HG02798 (cell line): ENCODE data around the gene ALPP.
"Not testable (repeated sequence)": the region's sequence is repeated elsewhere in the genome, so short reads cannot be mapped to it uniquely, and the experiment has no call there.

ENCODE experiments used
- ATAC-seq: cut with Tn5 transposase; IDR thresholded peaks from one replicate; pipeline ENCODE4 v1.9.1; 2021; ENCODE audit warnings: mild to moderate bottlenecking; ENCODE audit not compliant: unreplicated experiment, poor library complexity

The ALPP gene

DNA sequence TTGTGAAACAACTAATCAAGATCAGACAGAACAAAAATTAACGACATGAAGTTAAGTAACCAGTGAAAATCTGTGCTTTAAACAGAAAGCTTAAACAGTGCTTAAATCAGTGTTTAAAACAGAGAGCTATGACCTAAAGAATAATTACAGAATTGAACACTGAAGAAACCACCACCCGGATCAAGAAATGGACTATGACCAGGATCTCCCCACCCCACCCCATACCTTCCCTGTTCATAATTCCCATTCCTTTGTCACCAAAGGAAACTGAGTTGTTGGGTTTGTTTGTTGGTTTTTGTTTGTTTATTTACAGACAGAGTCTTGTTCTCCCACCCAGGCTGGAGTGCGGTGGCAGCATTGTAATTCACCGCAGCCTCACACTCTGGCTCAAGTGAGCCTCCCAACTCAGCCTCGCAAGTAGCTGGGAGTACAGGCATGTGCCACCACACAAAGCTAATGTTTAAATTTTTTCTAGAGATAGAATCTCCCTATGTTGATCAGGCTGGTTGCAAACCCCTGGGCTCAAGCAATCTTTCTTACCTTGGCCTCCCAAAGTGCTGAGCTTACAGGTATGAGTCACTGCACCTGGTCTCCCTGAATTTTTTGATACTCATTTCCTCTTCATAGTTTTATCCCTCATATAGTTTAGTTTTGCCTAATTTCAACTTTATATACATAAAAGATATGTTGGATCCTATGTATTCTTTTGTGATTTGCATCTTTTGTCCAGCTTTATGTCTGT, 19.9 kb downstream of the ALPP start:
- ATAC-seq: no peak

DNA sequence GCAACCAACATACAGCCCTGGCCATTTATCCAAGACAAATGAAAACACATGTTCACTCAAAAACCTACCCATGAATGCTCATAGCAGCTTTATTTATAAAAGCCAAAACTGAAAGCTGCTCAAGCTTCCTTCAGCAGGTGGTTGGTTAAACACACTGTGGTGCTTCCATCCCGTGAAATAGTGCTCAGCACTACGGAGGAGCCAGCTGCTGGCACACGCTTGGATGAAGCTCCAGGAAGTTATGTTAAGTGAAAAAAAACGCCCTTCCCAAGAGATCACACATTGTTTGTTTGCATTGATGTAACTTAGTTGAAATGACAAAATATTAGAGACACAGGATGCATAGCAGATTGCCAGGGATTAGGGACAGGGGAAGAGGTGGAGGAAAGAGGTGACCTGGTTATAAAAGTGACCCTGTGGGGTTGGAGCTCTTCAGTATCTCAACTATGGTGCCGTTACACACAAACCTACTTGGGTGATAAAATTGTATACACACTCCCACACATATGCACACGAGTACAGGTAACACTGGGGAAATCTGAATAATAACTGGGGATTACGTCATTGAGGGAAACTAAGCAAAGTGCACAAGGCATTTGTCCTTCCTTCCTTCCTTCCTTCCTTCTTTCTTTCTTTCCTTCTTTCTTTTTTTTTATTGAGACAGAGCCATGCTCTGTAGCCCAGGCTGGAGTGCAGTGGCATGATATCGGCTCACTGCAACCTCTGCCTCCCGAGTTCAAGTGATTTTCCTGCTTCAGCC, 21.9 kb downstream of the ALPP start:
- no peak for ATAC-seq

DNA sequence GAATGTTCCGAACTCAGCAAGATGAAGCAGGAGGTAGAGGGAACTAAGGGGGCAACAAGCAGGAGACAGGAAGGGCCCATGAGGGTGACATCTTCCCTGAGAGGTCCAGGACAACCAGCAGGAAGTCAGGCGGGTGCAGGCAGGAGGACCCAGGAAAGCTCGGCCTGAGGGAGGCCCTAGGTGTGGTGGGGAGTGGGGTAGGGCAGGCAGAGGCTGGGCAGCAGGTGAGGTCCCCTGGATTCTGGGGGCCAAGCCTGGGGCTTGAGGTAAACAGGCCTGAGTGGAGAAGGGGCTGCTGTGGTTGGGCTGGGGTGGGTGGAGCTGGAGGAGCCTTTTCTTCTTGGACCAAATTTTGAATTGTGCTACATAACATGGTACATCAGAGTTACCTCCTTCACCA, 24.0 kb downstream of the ALPP start:
- no peak for ATAC-seq

DNA sequence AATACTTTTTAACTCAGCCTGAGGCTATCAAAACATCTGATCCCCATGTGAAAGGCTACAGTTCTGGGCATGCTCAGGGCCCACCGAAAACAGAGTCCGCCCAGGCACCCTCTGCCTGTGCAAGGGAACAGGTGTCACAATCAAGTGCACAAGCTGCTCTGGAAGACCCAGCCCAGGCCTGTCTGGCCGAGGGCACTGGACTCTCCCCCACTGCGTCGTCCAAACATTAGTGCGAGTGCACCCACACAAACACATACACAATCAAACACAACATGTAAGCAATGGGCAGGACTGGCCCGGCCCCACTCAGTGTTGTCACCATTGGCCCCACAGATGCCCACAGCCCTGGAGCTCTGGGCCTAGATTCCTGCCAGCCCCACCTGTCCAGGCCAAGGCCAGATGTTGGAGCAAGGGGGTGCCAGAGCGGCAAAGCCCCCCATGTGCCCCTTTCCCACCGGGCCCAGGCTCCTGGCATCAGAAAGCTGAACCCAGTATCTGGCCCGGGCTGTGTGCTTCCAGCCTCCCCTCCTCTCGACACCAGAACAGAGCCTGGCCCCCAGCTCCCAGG, 27.5 kb downstream of the ALPP start:
- ATAC-seq: no peak

DNA sequence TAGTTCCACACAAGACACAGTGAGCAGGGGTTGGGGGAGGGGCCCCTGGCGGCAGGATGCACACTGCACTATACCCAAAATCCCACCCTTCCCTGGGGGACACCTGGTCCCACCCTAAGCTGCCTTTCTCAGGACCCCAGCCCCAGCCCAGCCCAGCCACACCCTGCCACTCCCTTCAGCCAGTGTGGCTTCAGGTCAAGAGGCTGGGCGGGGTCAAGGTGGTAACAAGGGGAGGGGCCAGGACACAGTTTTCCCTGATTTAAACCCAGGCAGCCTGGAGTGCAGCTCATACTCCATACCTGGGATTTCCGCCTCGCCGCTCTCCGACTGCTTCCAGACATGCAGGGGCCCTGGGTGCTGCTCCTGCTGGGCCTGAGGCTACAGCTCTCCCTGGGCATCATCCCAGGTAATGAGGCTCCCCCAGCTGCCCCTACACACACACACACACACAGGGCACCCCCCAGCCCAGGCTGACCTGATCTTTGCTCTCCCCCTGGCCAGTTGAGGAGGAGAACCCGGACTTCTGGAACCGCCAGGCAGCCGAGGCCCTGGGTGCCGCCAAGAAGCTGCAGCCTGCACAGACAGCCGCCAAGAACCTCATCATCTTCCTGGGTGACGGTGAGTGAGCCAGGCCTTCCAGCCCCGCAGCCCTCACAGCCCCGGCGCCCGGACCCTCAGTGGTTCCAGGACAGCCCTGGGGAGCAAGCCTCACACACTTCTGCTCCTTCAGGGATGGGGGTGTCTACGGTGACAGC, 28.2 kb downstream of the ALPP start, which contains the start of gene ALPG:
TSS of gene ALPG (plus strand) at position 289 of the 755 bp plus-strand sequence. CDS start at position 340, 51 bp downstream.
- ATAC-seq: no peak

DNA sequence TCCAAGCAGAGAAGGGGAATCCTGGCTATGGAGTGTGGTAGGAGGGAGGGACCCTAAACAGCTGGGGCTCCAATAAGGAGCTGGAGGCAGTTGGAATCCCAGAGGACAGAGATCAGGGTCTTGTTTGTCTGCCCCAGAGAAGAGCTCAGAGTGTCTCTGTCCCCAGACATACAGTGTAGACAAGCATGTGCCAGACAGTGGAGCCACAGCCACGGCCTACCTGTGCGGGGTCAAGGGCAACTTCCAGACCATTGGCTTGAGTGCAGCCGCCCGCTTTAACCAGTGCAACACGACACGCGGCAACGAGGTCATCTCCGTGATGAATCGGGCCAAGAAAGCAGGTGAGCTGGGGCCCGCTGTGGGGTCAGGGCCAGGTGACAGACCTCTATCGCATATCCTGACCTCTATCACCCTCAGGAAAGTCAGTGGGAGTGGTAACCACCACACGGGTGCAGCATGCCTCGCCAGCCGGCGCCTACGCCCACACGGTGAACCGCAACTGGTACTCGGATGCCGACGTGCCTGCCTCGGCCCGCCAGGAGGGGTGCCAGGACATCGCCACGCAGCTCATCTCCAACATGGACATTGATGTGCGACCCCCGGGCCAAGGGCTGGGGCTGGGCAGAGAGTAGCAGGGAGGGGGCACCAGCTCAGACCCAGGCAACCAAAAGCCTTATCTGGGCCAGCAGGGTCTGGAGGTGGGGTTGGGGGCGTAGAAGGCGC, 29.0 kb downstream of the ALPP start:
- not testable (repeated sequence) for ATAC-seq

DNA sequence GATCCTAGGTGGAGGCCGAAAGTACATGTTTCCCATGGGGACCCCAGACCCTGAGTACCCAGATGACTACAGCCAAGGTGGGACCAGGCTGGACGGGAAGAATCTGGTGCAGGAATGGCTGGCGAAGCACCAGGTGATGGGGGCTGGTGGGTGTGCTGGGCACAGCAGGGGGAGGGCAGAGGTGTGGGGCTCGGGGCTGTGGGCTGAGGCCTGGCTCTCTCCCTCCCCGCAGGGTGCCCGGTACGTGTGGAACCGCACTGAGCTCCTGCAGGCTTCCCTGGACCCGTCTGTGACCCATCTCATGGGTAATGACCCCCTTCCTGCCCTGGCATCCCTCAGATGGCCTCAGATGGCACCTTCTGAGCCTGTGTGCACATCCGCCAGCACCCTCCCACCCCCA, 29.7 kb downstream of the ALPP start:
- not testable (repeated sequence) for ATAC-seq

DNA sequence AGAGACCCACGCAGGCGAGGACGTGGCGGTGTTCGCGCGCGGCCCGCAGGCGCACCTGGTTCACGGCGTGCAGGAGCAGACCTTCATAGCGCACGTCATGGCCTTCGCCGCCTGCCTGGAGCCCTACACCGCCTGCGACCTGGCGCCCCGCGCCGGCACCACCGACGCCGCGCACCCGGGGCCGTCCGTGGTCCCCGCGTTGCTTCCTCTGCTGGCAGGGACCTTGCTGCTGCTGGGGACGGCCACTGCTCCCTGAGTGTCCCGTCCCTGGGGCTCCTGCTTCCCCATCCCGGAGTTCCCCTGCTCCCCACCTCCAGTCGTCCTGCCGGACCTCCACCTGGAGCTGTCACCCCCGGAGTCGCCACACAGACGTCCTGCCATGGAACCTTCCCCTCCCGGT, 31.1 kb downstream of the ALPP start:
- not testable (repeated sequence) for ATAC-seq

DNA sequence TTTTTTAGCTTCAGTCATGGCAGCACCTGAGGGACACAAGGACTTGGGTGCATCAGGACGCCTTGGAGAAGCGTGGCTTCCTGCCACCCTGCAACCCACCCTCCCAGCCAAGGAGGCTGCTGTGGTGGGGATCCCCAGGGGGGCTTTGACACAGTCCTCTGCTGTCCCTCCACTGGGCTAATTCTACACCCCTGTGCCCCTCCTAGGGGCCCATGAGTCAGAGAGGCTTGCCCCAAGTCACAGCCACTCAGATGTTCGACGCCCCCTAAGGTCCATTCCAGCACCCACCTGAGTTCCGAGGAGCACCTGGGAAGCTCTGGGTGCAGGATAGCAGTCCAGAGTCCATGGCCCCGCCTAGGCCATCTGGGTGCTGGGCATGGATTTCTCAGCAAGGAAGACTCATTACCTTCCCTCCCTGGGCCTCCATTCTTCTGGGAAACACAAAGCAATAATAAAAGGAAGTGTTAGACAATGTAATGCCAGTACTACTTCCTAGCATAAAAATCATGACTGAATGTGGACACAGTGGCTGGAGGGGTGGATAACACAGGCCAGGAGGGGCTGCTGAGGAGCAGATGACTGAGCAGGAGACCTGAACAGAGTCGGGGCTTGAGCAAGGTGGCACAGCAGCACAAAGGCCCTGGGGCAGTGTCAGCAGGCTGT, 31.8 kb downstream of the ALPP start:
- ATAC-seq: no peak

DNA sequence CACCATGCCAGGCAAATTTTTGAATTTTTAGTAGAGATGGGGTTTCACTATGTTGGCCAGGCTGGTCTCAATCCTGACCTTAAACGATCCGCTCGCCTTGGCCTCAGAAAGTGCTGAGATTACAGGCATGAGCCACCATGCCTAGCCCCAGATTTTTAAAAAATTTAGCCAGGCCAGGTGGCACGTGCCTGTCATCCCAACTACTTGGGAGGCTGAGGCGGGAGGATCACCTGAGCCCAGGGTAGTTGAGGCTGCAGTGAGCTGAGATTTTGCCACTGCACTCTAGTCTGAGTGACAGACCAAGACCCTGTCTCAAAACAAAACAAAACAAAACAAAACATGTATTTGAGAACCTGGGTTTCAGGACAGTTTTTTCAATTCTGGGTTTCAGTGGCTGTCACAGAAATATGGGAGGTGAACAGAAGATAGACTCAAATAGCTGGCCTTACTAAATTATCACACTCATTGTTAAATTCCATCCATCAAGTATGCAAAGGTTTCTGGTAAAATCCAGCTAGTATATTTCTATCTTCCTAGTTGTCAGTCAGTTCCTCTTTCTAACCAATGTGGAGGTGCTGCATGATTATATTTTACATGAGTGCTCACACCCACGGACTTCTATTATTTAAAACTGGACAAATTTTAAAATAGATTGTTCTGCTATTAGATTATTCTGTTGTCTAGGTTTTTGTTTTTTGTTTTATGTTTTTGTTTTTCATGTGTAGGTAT, 33.5 kb downstream of the ALPP start:
- no peak for ATAC-seq

DNA sequence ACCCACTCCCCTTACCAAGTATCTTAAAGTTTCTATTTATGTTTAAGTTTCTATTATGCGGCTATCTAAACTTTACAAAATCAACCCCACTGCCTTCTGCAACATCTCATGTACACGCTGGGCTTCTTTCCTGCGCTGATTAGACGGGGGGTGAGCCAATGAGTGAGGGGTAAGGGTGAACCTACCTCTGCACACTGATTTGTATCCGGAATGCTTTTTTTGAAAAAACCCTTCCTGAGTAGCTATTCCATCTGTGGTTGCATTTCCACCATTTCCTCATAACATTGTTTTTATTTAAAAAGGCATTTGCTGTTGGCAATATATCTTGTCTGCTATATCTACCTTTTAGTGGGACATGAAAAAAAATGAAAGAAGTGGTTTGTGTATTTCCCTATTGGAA, 34.4 kb downstream of the ALPP start:
- ATAC-seq: no peak

DNA sequence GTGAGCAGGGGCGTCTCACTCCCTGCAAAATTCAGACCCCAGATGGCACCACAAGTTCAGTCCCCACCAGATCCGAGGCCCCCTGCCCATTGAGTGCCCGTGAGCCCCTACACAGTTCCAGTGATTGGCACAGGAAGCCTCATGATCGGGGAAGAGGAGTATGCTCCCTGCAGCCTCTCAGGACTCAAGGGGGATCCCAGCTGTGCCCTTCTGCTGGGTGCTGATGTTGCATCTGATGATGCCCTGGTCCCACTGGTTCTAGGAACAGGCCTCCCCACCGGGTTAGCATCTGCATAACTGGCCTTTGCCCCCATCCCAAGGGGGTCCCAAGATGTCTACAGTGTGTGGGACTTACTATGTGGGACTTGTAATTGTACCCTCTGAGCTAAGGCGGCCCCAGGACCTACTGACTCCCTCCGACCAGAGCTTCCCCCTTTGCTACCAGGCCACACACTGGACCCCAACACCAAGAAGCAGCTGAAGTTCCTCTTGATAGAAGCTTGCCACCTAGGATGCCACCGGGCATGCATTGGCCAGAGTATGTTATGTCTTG, 36.7 kb downstream of the ALPP start:
- ATAC-seq: no peak

DNA sequence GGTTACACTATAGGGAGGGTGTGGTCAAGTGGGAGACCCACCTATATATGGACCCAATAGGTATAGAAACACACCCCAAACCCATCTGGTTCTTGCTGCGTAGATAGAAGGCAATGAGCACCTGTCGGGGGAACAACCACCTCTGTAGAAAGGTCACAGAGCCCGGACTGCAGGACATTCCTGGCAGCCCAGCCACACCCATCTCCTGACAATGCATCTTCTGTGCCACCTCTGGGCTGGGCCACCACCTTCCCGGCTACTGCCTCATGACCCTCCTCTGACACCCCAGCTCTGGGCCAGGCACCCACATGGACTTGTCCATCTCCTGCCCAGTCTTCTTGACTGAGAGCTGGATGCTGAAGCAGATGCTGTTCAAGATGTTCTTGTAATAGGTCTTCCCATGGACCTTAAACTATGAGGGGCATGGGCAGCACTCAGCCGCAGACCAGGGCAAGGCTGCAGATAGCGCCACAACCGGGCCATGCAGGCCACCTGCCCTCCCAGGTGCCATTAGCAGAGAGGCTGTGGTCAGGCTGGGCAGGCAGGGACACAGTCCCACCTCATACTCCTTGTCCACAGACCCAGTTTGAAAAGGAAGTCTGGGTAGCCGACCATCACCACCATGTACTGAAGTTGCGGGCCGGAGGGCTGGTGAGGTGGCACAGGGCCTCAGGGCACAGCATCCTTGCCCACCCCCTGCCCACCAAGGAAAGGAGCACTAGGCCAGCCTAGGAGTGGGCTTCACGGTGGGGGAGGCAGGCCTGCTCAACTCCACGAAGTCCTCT, 37.4 kb downstream of the ALPP start:
- no peak for ATAC-seq

DNA sequence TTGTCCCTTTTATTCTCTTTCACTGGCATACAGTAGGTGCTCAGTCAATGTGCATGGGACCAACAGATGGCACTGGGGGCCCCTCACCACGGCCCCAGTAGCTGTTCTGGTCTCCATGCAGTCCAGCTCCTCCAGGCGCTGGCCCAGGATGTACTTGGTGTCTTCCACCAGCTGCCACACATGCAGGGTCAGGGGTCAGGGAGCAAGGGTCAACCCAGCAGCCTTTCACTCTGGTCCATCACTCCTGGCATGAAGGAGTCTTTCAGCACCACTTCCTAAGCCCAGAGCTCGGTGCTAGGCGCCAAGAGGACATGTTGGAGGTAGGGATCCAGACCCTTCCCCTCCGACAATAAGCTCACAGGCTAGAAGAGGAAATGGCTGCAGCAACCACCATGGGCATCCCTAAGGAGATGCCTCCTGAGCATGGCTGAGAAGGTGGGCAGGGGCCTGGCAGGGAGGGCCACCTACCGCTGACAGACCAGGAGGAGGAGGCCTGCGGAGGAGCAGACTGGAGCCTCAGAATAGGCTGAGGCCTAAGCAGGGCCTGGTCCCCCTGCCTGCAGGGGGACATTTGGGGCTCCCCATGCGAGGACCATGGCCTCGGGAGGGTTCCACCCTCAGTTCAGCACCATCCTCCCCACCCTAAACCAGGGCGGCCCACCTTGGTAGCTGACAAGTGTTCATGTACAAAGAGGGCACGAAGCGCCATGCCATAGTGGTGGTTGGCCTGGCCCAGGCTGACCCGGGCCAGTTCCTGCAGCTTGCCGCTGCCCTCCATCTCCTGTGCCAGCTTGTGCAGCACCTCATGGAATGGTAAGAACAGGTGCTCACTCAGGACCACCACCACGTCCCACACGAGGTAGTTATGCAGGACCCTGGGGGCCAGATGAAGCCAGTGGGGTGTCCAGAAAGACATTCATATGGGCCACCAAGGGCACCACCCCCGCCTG, 38.2 kb downstream of the ALPP start:
- ATAC-seq: no peak

DNA sequence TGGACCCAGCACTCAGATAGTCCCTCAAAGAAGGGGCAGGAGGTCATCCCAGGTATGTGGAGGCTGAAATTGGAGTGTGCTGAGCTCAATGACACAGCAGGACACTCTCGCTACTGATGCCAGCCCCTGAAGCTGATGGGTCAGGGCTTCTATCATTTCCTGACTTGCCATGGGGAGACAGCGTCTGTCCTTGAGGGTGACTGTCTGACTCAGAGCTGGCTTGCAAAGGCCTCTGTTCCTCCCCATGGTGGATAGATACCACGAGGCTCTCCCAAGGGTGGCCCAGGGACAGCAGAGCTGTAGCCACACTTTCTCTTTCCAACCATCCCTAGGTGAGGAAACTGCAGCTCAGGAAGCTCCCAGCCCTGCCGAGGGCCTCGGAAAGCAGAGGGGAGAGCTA, 38.9 kb downstream of the ALPP start:
- no peak for ATAC-seq

DNA sequence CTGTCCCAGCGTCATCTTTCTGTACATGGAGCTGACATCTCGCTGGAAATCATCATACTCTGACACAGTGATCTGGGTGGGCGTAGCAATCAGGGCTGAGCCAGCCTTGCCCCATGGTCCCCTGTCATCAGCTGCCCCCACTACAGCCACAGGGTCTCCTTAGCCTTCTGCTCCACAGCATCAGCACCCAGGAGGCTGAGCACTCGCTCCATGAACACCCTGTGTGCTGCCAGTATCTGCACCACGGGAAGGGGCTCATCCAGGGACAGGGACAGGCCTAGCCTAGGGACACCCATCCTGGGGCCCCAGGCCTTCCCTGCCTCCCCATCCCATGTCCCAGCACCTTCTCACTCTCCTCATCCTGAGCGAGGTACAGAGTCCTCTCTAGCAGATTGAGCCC, 39.5 kb downstream of the ALPP start:
- no peak for ATAC-seq
